Endothelial cell (in vitro differentiated cells): Measurements from ENCODE around the gene RMND5A. TPM values are rescaled to one million over a fixed set of nuclear protein-coding genes. Genes with fewer than 3 reads are reported as not detected.

Experiments
- DNase-seq: peaks from one replicate; pipeline ENCODE4 v3.0.0; 2021; ENCODE audit warnings: low spot score
- H3K27ac Mint-ChIP-seq: one replicate; pipeline ENCODE4 v1.8.0; 2021; ENCODE audit warnings: mixed read lengths, inconsistent platforms; ENCODE audit not compliant: unreplicated experiment
- H3K27me3 Mint-ChIP-seq: one replicate; pipeline ENCODE4 v1.8.0; 2021; ENCODE audit warnings: mild to moderate bottlenecking, moderate library complexity, mixed read lengths, inconsistent platforms; ENCODE audit not compliant: unreplicated experiment
- H3K36me3 Mint-ChIP-seq: one replicate; pipeline ENCODE4 v1.8.0; 2021; ENCODE audit warnings: mild to moderate bottlenecking, low read depth, mixed read lengths, inconsistent platforms; ENCODE audit not compliant: unreplicated experiment
- H3K4me1 Mint-ChIP-seq: one replicate; pipeline ENCODE4 v1.8.0; 2021; ENCODE audit warnings: mild to moderate bottlenecking, mixed read lengths, inconsistent platforms; ENCODE audit not compliant: unreplicated experiment
- H3K4me3 Mint-ChIP-seq: one replicate; pipeline ENCODE4 v1.8.0; 2021; ENCODE audit warnings: mild to moderate bottlenecking, mixed read lengths, inconsistent platforms; ENCODE audit not compliant: unreplicated experiment
- H3K9me3 Mint-ChIP-seq: one replicate; pipeline ENCODE4 v1.8.0; 2021; ENCODE audit warnings: mixed read lengths, inconsistent platforms; ENCODE audit not compliant: unreplicated experiment
- total RNA-seq: library from RNA; stranded (reverse); fragmentation: NEBNext Ultra II Directional; extraction: Animal tissue kit (Norgen Biotek cat#: 25700); gene quantifications from one replicate; pipeline ENCODE4 v1.2.1, GENCODE V29; 2021; ENCODE audit not compliant: unreplicated experiment
- TF ChIP-seq, protein P1 (sequence below): fragments of 200-600 bp; sonication (generic); IDR thresholded peaks from one replicate; pipeline ENCODE4 v1.5.0; 2021; ENCODE audit warnings: antibody characterized with exemption; ENCODE audit not compliant: unreplicated experiment

The RMND5A gene
- total RNA-seq, 1 donor from 2014 or later: 40.2 TPM

DNA sequence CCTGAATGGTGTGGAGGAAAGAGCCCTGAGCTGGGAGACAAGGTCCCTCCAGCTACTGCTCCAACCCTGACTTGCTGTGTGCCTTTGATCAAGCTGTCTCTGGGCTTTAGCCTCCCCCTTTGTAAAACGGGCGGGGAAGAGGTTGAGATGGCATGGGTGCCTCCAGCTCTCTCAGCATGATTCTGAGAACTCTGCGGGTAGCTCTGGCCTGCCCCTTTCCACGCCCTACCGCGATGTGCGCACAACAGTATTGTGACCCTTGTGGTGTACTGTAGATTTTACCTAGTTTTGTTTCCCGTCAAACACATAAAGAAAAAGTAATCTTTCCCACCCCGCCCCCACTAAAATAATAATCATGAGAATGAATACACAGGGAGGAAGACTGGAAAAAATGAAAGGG, 65.4 kb downstream of the RMND5A start:
- H3K4me3 Mint-ChIP-seq: no peak overlapping the region
- H3K9me3 Mint-ChIP-seq: no peaks in the 10 kb centered on the region
- peaks cover 10% of the 10 kb centered on the region for H3K27me3 Mint-ChIP-seq
- no peak overlapping the region for H3K27ac Mint-ChIP-seq
- DNase-seq: no peak
- H3K36me3 Mint-ChIP-seq: no peaks in the 10 kb centered on the region
- TF ChIP-seq, protein P1, sequence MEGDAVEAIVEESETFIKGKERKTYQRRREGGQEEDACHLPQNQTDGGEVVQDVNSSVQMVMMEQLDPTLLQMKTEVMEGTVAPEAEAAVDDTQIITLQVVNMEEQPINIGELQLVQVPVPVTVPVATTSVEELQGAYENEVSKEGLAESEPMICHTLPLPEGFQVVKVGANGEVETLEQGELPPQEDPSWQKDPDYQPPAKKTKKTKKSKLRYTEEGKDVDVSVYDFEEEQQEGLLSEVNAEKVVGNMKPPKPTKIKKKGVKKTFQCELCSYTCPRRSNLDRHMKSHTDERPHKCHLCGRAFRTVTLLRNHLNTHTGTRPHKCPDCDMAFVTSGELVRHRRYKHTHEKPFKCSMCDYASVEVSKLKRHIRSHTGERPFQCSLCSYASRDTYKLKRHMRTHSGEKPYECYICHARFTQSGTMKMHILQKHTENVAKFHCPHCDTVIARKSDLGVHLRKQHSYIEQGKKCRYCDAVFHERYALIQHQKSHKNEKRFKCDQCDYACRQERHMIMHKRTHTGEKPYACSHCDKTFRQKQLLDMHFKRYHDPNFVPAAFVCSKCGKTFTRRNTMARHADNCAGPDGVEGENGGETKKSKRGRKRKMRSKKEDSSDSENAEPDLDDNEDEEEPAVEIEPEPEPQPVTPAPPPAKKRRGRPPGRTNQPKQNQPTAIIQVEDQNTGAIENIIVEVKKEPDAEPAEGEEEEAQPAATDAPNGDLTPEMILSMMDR: no peak
- H3K4me1 Mint-ChIP-seq: peaks cover 6% of the 10 kb centered on the region

- H3K36me3 Mint-ChIP-seq: peaks cover 3% of the 10 kb centered on the region
- no peak overlapping the region for H3K4me3 Mint-ChIP-seq
- TF ChIP-seq, protein P1: no peak
- peaks cover 12% of the 10 kb centered on the region for H3K27me3 Mint-ChIP-seq
- no peak for DNase-seq
- H3K27ac Mint-ChIP-seq: no peak overlapping the region
- H3K4me1 Mint-ChIP-seq: peaks cover 9% of the 10 kb centered on the region
- H3K9me3 Mint-ChIP-seq: no peaks in the 10 kb centered on the region
Measured at GRCh38 chr2:86786001-86786536, 66.0 kb downstream of the RMND5A start.

DNA sequence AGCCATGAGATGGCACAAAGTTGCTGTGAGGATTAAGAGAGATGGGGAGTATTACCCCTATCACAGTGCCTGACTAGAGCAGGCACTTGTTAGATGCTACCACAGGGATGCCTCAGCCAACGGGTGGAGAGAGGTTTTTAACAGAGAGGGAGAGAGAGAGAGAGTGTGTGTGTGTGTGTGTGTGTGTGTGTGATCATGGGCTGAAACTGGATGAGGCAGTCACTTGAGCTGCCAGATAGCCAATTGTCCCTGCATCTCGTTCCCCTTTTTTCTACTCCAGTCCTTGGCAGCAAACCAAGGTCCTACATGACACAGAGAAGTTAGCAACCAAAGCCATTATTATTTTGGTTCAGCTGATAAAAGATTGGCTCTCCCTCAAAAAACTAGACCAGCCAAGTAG, 67.6 kb downstream of the RMND5A start:
- Mint-ChIP-seq H3K27me3 (peaks cover 21% of the 10 kb centered on the region), H3K4me1 (peaks cover 3% of the 10 kb centered on the region), H3K4me3 (no peak overlapping the region), H3K36me3 (peaks cover 7% of the 10 kb centered on the region), H3K27ac (no peak overlapping the region), H3K9me3 (no peaks in the 10 kb centered on the region)
- TF ChIP-seq, protein P1: no peak
- DNase-seq: no peak

- Mint-ChIP-seq H3K36me3 (peaks cover 7% of the 10 kb centered on the region), H3K27ac (no peak overlapping the region), H3K9me3 (no peaks in the 10 kb centered on the region), H3K4me3 (no peak overlapping the region), H3K27me3 (peaks cover 22% of the 10 kb centered on the region), H3K4me1 (peaks cover 3% of the 10 kb centered on the region)
- no peak for DNase-seq
- TF ChIP-seq, protein P1: no peak
Measured at GRCh38 chr2:86788165-86788564, 68.1 kb downstream of the RMND5A start.

GRCh38 chr2:86788881-86789686, 69.0 kb downstream of the RMND5A start:
- H3K9me3 Mint-ChIP-seq: no peaks in the 10 kb centered on the region
- peak; percentile 28 for DNase-seq
- H3K4me1 Mint-ChIP-seq: peaks cover 3% of the 10 kb centered on the region
- no peak overlapping the region for H3K27ac Mint-ChIP-seq
- no peak overlapping the region for H3K4me3 Mint-ChIP-seq
- H3K27me3 Mint-ChIP-seq: peaks cover 25% of the 10 kb centered on the region
- H3K36me3 Mint-ChIP-seq: peaks cover 7% of the 10 kb centered on the region
- TF ChIP-seq, protein P1: no peak
